GM18870 (cell line): ENCODE measurements around the gene ERI3.

Source experiments
- ATAC-seq: cut with Tn5 transposase; IDR thresholded peaks from one replicate; pipeline ENCODE4 v1.9.1; 2021; ENCODE audit warnings: moderate library complexity; ENCODE audit not compliant: unreplicated experiment

ERI3 gene

DNA sequence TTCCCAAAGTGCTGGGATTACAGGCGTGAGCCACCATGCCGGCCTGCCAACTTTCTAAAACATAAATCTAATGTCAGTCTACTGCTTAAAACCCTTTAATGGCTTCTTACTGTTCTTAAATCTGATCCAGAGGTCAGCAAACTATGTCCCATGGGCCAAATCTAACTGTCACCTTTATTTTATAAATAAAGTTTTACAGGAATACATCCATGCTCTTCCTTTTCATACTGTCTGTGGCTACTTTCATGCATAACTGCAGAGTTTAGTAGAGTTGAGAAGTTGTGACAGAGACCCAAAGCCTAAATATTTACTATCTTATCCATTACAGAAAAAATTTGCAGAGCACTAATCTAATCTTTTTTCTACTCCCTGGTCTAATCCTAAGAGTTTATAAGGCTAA, 3.8 kb downstream of the ERI3 start:
- ATAC-seq: no peak

DNA sequence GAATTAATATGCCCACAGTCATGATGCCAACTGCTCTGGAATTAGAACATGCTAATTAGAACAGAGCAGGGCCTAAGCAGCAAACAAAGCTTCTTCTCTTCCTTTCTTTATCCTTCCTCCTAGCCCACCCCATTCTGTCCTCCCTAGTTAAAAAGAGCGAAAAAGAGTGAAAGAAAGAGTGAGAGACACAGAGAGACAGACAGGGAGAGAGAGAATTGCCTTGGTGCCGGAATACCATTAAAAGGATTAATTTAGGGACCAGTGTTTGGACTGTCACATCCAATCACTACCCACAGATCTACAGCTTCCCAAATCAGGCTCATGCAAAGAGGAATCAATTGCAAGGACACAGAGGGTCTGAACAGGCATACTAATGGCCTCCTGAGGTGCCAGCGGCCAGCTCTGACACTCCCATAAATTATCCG, 7.0 kb downstream of the ERI3 start:
- ATAC-seq: no peak

DNA sequence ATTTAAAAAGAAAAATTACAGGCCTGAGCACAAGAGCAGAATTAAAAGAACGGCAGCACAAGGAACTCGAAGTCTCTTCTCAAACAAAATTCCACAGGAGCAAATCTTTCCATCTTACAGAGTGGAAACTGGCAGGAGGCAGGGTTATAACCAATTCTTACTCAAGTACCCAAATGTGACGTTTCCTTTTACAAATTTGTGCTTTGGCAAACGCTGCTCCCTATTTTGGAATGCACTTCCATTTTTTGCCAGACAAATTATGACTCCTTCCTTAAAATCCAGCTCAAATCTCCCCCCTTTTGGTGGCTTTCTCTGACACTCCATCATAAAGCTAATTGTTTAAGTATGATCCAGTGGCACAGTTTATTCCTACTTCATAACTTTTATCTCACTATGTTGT, 7.8 kb downstream of the ERI3 start:
- no peak for ATAC-seq

DNA sequence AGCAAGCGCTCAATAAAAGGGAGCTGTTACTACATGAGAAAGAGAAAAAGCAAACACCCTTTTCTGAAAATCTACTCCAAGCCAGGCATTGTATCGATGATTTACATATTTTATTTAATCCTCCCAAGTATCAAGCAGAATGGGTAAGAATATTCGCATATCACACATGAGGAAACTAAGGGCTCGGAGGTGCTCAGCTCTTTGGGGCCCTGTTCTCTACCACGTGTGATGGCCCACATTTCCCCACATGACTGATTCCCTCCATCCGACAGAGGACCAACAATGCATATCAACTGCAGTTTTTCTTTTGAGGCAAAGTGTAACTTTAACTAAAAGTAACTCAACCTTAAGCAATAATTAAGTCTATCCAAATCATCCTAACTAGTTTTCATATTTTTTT, 8.2 kb downstream of the ERI3 start:
- no peak for ATAC-seq

DNA sequence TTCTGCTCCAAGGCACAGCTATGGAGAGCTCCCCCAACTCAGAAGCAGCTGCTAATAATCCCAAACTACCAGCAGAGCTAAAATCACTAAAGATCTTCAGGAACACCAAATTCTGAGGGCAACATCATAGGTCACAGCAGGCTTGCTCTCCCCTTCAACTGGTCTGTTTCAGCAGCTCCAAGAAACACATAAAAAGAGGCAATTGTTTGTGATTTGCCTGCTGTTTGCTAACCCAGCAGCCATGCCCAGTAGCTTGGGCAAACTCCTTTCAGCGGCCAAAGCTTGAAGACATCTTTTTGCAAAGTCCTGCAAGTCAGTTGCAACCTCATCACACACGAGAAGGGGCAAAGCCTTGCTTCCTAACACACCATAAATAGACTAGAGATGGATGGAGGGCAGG, 8.9 kb downstream of the ERI3 start:
- no peak for ATAC-seq

DNA sequence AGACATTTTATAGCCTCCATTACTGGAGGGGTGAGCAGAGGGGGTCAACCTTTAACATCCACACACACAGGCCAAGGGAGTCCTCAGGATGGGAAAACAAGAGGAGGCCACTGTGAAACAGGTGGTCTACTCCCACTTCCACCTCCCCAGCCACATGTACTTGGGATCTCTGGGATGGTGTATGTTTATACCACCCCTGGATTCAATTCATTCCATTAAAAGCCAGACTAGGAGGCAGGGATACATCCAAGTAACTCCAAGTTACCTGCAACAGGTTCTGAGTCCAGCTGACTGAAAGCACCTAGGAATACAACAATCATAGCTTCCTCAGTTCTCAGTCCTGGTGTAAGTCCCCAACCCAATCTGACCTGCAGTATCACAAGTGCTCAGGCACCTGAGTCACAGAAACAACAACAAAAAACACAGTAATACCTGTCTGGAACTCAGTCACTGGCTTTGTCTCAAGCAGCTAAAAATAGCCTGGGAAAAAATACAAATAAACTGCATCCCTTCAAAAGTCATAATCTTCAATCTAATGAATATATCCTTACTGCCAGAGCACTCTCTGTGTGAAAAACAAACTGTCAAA, 9.8 kb downstream of the ERI3 start:
- no peak for ATAC-seq

DNA sequence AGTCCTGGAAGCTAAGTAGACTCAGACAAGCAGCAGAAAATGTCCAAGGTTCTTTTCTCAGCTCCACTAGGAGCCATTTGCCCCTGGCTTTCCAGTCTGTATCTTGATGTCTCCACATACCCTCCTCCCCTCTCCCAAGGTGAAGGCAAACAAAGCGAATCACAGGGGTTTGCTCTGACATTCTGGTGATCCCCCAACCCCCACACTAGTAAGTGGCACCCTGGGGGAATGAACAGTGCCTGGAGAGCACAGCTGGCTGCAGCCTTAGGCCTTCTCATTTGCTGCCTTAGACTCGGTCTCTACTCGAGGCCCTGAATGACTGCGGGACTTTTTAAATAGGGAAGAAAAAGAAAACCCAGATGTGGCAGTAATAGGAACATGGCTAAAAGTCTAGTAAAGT, 15.3 kb downstream of the ERI3 start:
- no peak for ATAC-seq

DNA sequence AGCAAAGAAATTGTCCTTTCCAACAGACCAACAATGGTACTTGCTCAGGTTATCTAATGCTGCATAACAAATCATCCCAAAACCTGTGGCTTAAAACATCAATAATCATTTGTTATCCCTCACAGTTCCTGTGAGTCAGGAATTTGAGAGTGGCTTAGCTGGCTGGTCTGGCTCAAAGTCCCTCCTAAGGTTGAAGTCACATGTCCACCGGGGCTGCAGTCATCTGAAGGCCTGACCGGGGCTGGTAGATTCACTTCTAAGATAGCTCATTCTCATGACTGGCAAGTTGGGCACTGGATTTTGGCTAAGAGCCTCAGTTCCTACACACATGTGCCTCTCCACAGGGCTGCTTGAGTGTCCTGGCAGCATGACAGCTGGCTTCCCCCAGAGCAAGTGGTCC, 16.9 kb downstream of the ERI3 start:
- no peak for ATAC-seq

DNA sequence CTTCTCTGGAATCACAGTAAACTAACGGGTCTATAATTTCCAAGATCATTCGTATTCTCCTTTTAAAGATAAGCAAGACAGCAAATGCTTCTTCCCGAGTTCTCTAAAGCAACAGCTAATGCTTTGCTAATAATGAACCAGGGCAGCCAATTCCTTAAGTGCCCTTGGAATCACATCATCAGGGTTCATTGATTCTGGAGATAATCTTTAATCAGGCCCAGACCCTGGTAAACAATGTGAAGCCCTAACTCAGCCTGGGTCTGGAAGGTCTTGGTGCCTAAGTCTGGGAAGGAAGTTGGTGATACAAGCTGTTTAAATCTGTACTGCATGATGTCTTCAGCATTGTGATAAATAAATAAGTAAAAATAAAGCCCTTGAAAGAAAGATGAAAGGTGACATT, 18.4 kb downstream of the ERI3 start:
- ATAC-seq: no peak

DNA sequence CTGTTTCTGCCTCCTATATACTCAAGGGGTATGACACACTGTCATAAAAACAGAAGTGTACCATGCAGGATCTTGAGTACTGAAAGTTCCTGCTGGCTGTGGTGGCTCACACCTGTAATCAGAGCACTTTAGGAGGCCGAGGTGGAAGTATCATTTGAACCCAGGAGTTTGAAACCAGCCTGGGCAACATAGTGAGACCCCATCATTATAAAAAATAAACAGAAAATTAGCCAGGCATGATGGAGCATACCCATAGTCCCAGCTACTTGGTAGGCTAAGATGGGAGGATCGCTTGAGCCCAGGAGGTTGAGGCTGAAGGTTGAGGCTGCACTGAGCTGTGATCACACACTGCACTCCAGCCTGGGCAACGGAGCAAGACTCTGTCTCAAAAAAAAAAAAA, 20.1 kb downstream of the ERI3 start:
- ATAC-seq: no peak

DNA sequence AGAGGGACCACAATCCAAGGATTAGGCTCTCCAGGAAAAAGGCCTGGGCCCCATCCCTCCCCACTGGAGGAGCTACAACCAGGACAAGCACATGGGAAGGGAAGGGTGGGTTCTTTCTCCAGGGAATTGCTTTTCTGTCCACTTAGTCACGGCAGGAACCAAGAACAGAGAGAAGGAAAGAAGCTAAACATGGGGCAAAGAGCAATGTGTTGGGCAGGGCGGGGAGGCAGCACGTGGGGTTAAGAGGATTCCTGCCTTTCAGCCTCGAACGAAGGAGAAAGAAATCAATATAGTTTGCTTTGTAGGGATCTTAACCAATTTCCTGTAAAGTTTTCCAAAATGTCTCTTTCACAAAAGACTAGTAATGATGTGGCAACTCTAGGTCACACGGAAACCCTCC, 21.7 kb downstream of the ERI3 start:
- ATAC-seq: no peak

DNA sequence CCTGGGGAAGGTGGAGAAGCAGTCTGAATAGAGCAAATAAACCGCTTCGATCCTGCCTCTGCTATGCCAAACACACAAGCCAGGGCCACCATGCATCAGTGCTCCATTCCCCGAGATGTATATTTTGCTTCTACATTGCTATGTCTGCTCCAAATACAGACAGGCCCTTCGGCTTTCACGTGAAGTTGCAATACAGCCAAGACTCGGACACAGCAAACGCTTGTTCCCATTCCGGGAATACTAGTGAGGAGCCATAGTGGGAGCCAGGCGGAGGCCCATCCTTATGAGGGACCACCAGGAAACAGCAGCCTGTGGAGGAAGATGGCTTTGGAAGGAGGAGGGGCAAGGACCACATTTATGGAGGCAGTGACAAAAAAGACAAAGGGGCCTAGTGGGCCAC, 22.6 kb downstream of the ERI3 start:
- no peak for ATAC-seq

DNA sequence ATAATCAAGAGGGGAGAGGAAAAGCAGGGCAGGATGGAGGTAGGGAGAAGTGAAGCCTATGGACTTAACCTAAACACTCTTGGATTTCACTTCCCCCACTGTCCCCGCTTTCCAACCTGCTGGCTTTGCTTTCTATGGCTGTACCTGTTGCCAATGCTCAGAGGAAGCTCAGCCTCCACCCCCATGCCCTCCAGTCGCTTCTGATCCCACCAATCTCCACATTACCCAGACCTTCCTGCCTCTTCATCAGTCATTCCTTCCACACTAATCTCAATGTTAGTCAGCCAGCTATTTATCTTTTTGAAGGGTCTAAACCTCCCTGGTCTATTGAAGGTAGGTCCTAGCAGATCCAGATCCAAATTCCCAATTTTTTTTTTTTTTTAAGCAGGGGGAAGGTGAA, 24.1 kb downstream of the ERI3 start:
- ATAC-seq: no peak

DNA sequence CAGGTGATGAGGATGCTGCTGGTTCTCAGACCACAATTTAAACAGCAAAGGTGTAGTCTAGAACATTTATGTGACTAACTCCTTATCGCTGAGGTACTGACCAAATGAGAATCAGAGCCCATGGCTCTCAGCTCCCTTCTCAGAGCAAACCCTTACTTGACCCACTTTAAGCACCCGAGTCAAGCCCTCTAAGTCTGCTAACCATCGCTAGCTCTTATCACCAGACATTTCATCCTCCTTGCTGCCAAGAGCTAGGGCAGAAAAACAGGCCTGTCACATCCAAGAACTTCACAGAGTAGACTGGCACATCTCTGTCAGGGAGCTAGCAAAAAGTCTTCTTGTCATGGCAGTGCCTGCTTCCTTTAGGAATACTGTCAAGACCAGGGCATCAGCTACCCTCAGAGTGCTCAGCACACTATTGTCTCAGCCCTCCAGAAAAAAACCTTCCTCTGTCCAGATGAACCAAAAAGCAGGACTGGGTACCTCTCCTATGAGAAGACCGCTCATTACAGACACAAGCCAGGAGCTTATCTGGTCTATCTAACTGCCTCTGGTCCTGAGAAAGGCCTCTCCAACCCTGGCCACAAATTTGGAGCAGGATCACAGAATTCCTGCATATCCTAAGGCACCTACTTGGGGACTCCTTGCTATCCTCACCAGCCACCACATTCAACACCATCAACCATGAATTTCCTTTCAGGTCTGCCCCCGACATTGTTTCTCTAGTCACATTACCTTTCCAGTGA, 26.2 kb downstream of the ERI3 start:
- ATAC-seq: no peak

DNA sequence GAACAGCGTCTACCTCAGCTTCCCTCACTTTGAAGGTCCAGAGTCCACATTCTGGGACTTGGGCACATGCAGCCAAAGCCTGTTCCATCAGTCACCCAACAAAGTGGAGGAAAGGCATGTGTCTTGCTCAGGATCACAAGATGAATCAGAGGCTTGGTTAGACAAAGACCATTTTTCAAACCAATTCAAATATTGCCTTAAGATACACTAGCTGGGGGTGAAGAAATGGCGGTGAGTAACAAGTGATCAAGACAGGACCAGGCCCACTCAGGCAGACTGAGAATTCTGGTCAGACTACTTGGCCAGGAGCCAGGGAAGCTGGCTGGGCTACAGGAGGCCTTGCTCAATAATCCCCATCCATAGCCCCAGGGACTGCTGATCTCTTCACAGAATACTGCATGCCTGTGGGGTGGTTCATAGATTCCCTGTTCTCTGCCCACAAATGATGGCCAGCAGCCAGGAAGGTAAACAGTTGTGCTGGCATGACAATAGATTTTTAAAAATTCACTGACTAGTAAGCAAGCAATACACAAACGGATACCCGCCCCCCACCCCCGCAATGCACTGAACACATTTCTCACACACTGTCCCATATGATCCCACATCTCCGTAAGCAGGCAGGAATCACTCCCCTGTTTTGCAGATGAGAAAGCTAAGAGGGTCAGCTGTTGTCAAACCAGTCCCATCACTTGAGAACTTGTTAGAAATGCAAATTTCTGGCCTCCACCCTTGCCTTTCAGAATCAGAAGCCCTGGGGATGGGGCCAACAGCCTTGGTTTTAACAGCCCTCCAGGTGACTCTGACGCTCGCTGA, 27.2 kb downstream of the ERI3 start:
- no peak for ATAC-seq

DNA sequence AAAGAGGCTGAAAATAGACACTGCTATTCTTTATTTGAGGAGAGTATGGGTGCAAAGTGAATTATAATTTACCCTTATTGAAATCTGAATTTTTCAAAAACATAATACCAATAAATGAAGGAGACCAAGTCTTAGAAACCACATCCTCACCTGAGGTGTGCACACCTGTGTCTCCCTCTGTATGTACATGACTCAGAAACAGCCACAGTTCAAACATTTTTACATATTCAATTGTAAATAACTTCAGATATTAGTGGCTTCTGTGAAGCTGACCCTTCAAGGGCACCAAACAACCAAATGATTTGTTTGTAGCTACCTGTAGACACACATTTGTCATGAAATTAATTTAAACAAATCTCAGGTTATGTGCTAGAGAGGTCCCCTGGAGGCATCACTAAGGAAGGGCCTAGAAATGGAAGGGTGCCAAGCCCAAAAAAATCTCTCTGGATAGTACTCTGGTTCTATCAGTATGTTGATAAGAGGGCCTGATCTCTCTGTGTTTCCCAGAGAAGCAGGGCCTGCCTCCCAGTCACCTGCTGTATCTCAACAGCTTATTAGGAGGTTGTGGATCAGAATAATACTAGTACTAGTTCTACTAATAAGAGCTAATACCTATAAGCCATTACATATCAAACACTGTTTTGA, 28.1 kb downstream of the ERI3 start:
- ATAC-seq: no peak

DNA sequence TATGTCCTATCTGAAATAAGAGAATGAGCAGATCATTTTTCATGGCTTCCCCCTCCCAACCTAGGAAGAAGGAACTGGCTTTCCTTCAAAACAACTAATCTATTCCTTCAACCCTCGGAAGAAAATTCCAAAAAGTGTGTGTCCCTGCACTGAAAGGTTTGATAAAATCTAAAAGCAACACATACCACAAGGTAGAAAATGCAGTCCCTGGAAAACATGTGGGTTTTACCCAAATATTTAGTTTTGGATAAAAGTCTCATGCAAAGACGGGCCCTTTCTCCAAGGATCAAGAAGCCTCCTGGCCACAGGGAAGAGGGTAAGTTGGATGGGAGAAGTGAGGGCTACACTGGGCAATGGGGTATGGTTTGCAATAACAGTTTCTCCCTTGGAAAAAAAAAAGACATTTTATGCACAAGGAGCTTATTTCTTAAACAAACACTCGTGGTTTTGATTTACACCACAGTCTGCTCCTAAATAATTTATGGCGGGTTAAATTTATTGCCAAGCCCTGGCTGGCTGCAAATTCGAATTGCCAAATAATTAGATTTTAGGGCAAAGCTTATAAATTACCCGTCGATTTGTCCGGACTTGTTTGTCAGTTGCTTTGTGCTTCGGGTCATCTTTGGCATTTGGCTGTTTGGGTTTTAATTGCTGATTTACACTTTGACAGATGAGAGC, 28.9 kb downstream of the ERI3 start:
- no peak for ATAC-seq

DNA sequence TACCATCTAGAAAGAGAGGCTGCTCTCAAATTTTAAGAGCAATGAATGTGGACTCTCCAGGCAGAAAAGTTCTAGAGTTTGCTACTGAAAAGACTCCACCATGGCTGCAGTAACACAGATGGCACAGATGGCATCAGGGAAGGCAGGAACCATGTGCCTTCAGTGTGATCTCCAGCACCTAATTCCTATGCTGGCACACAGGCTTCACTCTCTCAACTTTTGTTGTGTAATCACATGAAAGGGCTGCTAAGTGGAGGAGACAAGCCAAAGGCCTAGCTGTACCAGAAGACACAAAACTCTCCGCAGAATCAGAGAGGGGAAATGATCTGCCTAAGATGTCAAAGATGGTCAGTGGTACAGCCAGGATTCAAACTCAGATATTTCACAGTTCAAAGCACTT, 31.1 kb downstream of the ERI3 start:
- no peak for ATAC-seq

DNA sequence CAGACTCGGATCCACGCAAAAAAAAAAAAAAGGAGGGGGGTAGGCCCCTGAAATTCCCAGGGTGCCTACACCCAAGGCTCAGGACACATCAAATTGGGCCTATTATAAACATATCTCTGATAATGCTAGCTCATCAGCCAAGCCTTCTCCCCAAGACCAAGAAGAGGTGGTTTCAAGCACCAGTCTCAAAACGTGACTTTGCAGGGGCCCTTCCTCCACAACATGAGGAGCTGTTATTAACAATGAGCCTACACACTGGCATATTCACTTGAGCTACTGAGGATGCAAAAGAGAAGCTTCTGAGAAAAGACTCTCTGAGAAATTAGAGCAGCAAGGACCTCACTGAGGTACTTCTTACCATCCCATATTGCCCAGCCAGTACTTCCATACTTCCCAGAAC, 32.7 kb downstream of the ERI3 start:
- no peak for ATAC-seq

DNA sequence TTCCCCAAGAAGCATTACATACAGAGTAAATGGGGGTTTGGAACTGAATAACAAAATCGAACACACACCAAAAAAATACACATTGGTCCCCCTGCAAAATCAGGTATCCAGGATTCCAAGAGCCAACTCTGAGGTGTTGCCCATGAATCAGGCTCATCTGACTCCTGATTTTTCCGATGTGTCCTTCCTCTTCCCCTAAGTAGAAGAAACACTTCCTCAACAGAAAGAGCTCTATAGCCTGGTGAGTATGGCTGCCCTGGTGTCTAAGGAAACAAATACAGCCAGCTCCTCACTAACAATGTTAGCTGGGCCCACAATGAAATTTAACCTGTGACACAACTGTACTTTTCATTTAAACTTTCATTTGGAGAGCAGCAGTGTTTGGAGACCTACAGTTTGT, 33.6 kb downstream of the ERI3 start:
- ATAC-seq: no peak
